Activated CD8-positive, alpha-beta T cell treated with anti-CD3 and anti-CD28 coated beads for 36 hours (primary cell): ENCODE results near the gene ZNF283. TPM values are rescaled to one million over a fixed set of nuclear protein-coding genes. Genes with fewer than 3 reads are reported as not detected.

ENCODE experiments used
- ATAC-seq: fragments of 200-7000 bp; cut with Tn5 transposase; one replicate; pipeline ENCODE4 v1.10.0; 2021; ENCODE audit warnings: mild to moderate bottlenecking, moderate library complexity
- CTCF ChIA-PET: fragments of 350-600 bp; sonication (Branson Sonifier 250); formaldehyde crosslinking; loops from one replicate; lab custom pipeline; 2021; ENCODE audit warnings: antibody characterized with exemption; lab: Charles Lee
- POLR2A ChIA-PET: fragments of 350-600 bp; sonication (Branson Sonifier 250); formaldehyde crosslinking; loops from one replicate; lab custom pipeline; 2021; ENCODE audit warnings: antibody characterized with exemption; lab: Charles Lee
- DNase-seq: peaks from one replicate; pipeline ENCODE4 v3.0.0-alpha.2; 2020
- H3K27ac Mint-ChIP-seq: one replicate; pipeline ENCODE4 v1.8.0; 2021; ENCODE audit warnings: mild to moderate bottlenecking, mixed read lengths
- H3K27me3 Mint-ChIP-seq: one replicate; pipeline ENCODE4 v1.8.0; 2021; ENCODE audit warnings: mixed read lengths
- H3K36me3 Mint-ChIP-seq: one replicate; pipeline ENCODE4 v1.8.0; 2021; ENCODE audit warnings: low read depth, mixed read lengths
- H3K4me1 Mint-ChIP-seq: one replicate; pipeline ENCODE4 v1.8.0; 2021; ENCODE audit warnings: low read depth, mixed read lengths
- H3K4me3 Mint-ChIP-seq: one replicate; pipeline ENCODE4 v1.8.0; 2021; ENCODE audit warnings: mild to moderate bottlenecking, moderate library complexity, mixed read lengths
- H3K9me3 Mint-ChIP-seq: one replicate; pipeline ENCODE4 v1.8.0; 2021; ENCODE audit warnings: mixed read lengths
- CTCF ChIP-seq: fragments of 200-600 bp; IDR thresholded peaks from one replicate; pipeline ENCODE4 v1.8.0; 2022; ENCODE audit warnings: antibody characterized with exemption, mild to moderate bottlenecking
- intact Hi-C: fragments of 100-400 bp; cut with micrococcal nuclease; formaldehyde crosslinking; loops from one replicate; pipeline ENCODE4 v1.10.0; 2022
- total RNA-seq, 2 experiments: library from RNA; stranded (reverse); gene quantifications; one replicate each; pipeline ENCODE4 v1.2.3, GENCODE V29; 2021

The ZNF283 gene
- total RNA-seq, 2 experiments from 2014 or later: 6.6 to 7.2 TPM

- peaks cover 58% of the 10 kb centered on the region for H3K9me3 Mint-ChIP-seq
- H3K4me1 Mint-ChIP-seq: no peaks in the 10 kb centered on the region
- no peak for TF ChIP-seq CTCF
- H3K36me3 Mint-ChIP-seq: peaks cover 55% of the 10 kb centered on the region
- no peak overlapping the region for H3K4me3 Mint-ChIP-seq
- CTCF ChIA-PET: no interaction called here
- no peak for ATAC-seq
- intact Hi-C loops: no loop called here
- H3K27me3 Mint-ChIP-seq: no peaks in the 10 kb centered on the region
- DNase-seq: no peak
- POLR2A ChIA-PET: interaction anchor here (0.7 kb wide), 1 partner anchor 64 kb away, joined by 3 read pairs; no protein-coding TSS in a partner anchor
- H3K27ac Mint-ChIP-seq: no peak overlapping the region
Measured at GRCh38 chr19:43880483-43880882, 53.4 kb downstream of the ZNF283 start.

- intact Hi-C loops: no loop called here
Measured at GRCh38 chr19:43883864-43884263, 56.7 kb downstream of the ZNF283 start, which contains the start of gene ZNF404. Gene ZNF404, minus strand, starts transcription at chr19:43883964.

GRCh38 chr19:43895727-43896308 is 68.7 kb downstream of the ZNF283 start:
- Mint-ChIP-seq H3K4me3 (no peak overlapping the region), H3K27me3 (no peaks in the 10 kb centered on the region), H3K9me3 (peaks cover 57% of the 10 kb centered on the region), H3K4me1 (peaks cover 5% of the 10 kb centered on the region), H3K36me3 (peaks cover 44% of the 10 kb centered on the region), H3K27ac (no peak overlapping the region)
- ATAC-seq (no peak), DNase-seq (no peak)
- intact Hi-C loops: no loop called here
- no peak for TF ChIP-seq CTCF
- POLR2A ChIA-PET: no interaction called here
- CTCF ChIA-PET: no interaction called here

More at GRCh38 chr19:43883864-43884263, 56.7 kb downstream of the ZNF283 start, which contains the start of gene ZNF404:
- TF ChIP-seq CTCF: no peak
- no peak within 1 kb of the TSS for H3K4me3 Mint-ChIP-seq
- no peak within 1 kb of the TSS for H3K27ac Mint-ChIP-seq
- peaks cover 59% of the 10 kb centered on the region for H3K9me3 Mint-ChIP-seq
- H3K4me1 Mint-ChIP-seq: no peaks in the 10 kb centered on the region
- ATAC-seq: no peak
- no peaks in the 10 kb centered on the region for H3K27me3 Mint-ChIP-seq
- peaks cover 45% of the 10 kb centered on the region for H3K36me3 Mint-ChIP-seq
- CTCF ChIA-PET: no interaction called here
- POLR2A ChIA-PET: no interaction called here
- no peak for DNase-seq

Other genes starting within 250 kb of the ZNF283 start
- gene IRGQ, start 231.2 kb upstream of the ZNF283 start, total RNA-seq: 10 to 100 TPM; 17.1 to 17.9 TPM
- 10 to 100 TPM in 1 of 2 experiments, 1 to 10 TPM in 1; 8.8 to 12.2 TPM for gene ZNF576, start 230.7 kb upstream of the ZNF283 start, total RNA-seq
- under 1 TPM; 0.41 to 0.54 TPM for gene SRRM5, start 215.2 kb upstream of the ZNF283 start, total RNA-seq
- 10 to 100 TPM; 12.3 to 13.4 TPM for gene ZNF428, start 207.7 kb upstream of the ZNF283 start, total RNA-seq
- gene CADM4, start 187.5 kb upstream of the ZNF283 start, total RNA-seq: under 1 TPM; 0.22 to 0.38 TPM
- 10 to 100 TPM; 11.1 to 13.3 TPM for gene PLAUR, start 157.2 kb upstream of the ZNF283 start, total RNA-seq
- not detected for gene IRGC, start 111.2 kb upstream of the ZNF283 start, total RNA-seq
- gene SMG9, start 72.4 kb upstream of the ZNF283 start, total RNA-seq: 10 to 100 TPM; 48.9 to 53.1 TPM
- gene KCNN4, start 46.3 kb upstream of the ZNF283 start, total RNA-seq: 10 to 100 TPM; 49.5 to 49.6 TPM
- gene LYPD5, start 24.9 kb upstream of the ZNF283 start, total RNA-seq: under 1 TPM; 0.51 to 0.61 TPM
- gene ZNF404, start 56.6 kb downstream of the ZNF283 start, total RNA-seq: 1 to 10 TPM; 2.1 to 2.7 TPM
- 1 to 10 TPM; 7.9 to 8.8 TPM for gene ZNF45, start 108.0 kb downstream of the ZNF283 start, total RNA-seq
- 1 to 10 TPM; 1.0 to 1.6 TPM for gene ZNF221, start 123.9 kb downstream of the ZNF283 start, total RNA-seq
- gene ZNF155, start 156.9 kb downstream of the ZNF283 start, total RNA-seq: 1 to 10 TPM; 2.6 to 2.9 TPM
- 1 to 10 TPM; 3.4 to 5.6 TPM for gene ZNF230, start 175.6 kb downstream of the ZNF283 start, total RNA-seq
- gene ZNF222, start 198.1 kb downstream of the ZNF283 start, total RNA-seq: 1 to 10 TPM; 1.5 to 2.3 TPM
- 1 to 10 TPM in 1 of 2 experiments, under 1 TPM in 1; 0.67 to 2.2 TPM for gene ZNF223, start 224.7 kb downstream of the ZNF283 start, total RNA-seq
- 1 to 10 TPM; 1.7 to 1.9 TPM for gene ZNF284, start 244.8 kb downstream of the ZNF283 start, total RNA-seq